Vagina (tissue), 2 donors: ENCODE data around the gene KCNT2. TPM values are rescaled to one million over a fixed set of nuclear protein-coding genes. Genes with fewer than 3 reads are reported as not detected.

Source experiments
- DNase-seq, 2 donors: peaks; one replicate each; pipeline ENCODE4 v3.0.0-alpha.2; 2017; ENCODE audit errors: extremely low spot score in 2 of 2
- H3K27ac ChIP-seq: fragments of 200-600 bp; sonication (generic); one replicate; pipeline ENCODE4 v1.5.1; 2019
- H3K27me3 ChIP-seq: fragments of 200-600 bp; sonication (generic); one replicate; pipeline ENCODE4 v1.5.1; 2019
- H3K36me3 ChIP-seq, 2 donors: fragments of 200-600 bp; sonication (generic); one replicate each; pipeline ENCODE4 v1.5.1; 2017 to 2019
- H3K4me1 ChIP-seq: fragments of 200-600 bp; sonication (generic); one replicate; pipeline ENCODE4 v1.5.1; 2019
- H3K4me3 ChIP-seq, 2 donors: fragments of 200-600 bp; sonication (generic); 1 replicate in 1 of 2; 2 replicates in 1 of 2; pipeline ENCODE4 v1.5.1; 2016 to 2019
- H3K9me3 ChIP-seq: fragments of 200-600 bp; sonication (generic); one replicate; pipeline ENCODE4 v1.5.1; 2019
- CTCF ChIP-seq, 3 experiments: fragments of 450-650 bp in 2 of 3; fragments of 200-600 bp in 1 of 3; sonication (generic) in 1 of 3; IDR thresholded peaks; one replicate each; pipeline ENCODE4 v1.5.1; 2017 to 2019; ENCODE audit warnings: antibody characterized with exemption in 3 of 3, mild to moderate bottlenecking in 2 of 3, moderate library complexity in 2 of 3
- POLR2A ChIP-seq, 2 donors: fragments of 450-650 bp; IDR thresholded peaks; one replicate each; pipeline ENCODE4 v1.6.1; 2017; ENCODE audit warnings: antibody characterized with exemption in 2 of 2, mild to moderate bottlenecking in 2 of 2, moderate library complexity in 2 of 2
- POLR2AphosphoS5 ChIP-seq, 2 donors: sonication (generic); formaldehyde crosslinking; IDR thresholded peaks; one replicate each; pipeline ENCODE4 v1.9.0; 2017; ENCODE audit warnings: antibody characterized with exemption in 2 of 2, mild to moderate bottlenecking in 2 of 2, low read depth in 1 of 2; ENCODE audit not compliant: insufficient read depth in 1 of 2
- intact Hi-C: fragments of 100-400 bp; cut with DNase I; formaldehyde crosslinking; loops from one replicate; pipeline ENCODE4 v1.15.1; 2023
- total RNA-seq: library from RNA; depleted of rRNA; stranded (reverse); fragments of >200 nt; gene quantifications from one replicate; pipeline ENCODE4 v1.2.3, GENCODE V29; 2016

KCNT2 gene
- total RNA-seq, 1 donor from 2014 or later, result 1.2 TPM

GRCh38 chr1:196502437-196502836 is 105.8 kb downstream of the KCNT2 start:
- TF ChIP-seq POLR2A (IDR thresholded peaks at IDR 0.05) (no peak), CTCF (IDR thresholded peaks at IDR 0.05) (no peak), POLR2AphosphoS5 (IDR thresholded peaks at IDR 0.05; ENCODE audit: insufficient read depth in 1 of 2, low read depth in 1 of 2) (no peak)
- H3K4me1 ChIP-seq, result no peaks in the 10 kb centered on the region
- intact Hi-C loops, result no loop called here
- no peaks in the 10 kb centered on the region for H3K36me3 ChIP-seq
- no peak overlapping the region for H3K4me3 ChIP-seq
- no peak for DNase-seq
- H3K27ac ChIP-seq, result no peak overlapping the region
- H3K9me3 ChIP-seq, result no peaks in the 10 kb centered on the region
- H3K27me3 ChIP-seq, result no peaks in the 10 kb centered on the region

GRCh38 chr1:196501760-196502428 is 106.3 kb downstream of the KCNT2 start:
- Histone ChIP-seq H3K9me3 (no peaks in the 10 kb centered on the region), H3K36me3 (no peaks in the 10 kb centered on the region), H3K4me1 (no peaks in the 10 kb centered on the region), H3K4me3 (no peak overlapping the region), H3K27ac (no peak overlapping the region), H3K27me3 (no peaks in the 10 kb centered on the region)
- DNase-seq, result no peak
- intact Hi-C loops, result no loop called here
- no peak for TF ChIP-seq CTCF (IDR thresholded peaks at IDR 0.05)
- TF ChIP-seq POLR2A (IDR thresholded peaks at IDR 0.05), result no peak
- TF ChIP-seq POLR2AphosphoS5 (IDR thresholded peaks at IDR 0.05; ENCODE audit: insufficient read depth in 1 of 2, low read depth in 1 of 2), result no peak

- no peaks in the 10 kb centered on the region for H3K36me3 ChIP-seq
- intact Hi-C loops, result no loop called here
- DNase-seq, result no peak
- no peaks in the 10 kb centered on the region for H3K9me3 ChIP-seq
- no peak overlapping the region for H3K27ac ChIP-seq
- no peaks in the 10 kb centered on the region for H3K4me1 ChIP-seq
- TF ChIP-seq POLR2AphosphoS5 (IDR thresholded peaks at IDR 0.05; ENCODE audit: insufficient read depth in 1 of 2, low read depth in 1 of 2) (no peak), CTCF (IDR thresholded peaks at IDR 0.05) (no peak), POLR2A (IDR thresholded peaks at IDR 0.05) (no peak)
- H3K27me3 ChIP-seq, result no peaks in the 10 kb centered on the region
- H3K4me3 ChIP-seq, result no peak overlapping the region
These were observed 110.4 kb downstream of the KCNT2 start for GRCh38 chr1:196497817-196498216.

DNA sequence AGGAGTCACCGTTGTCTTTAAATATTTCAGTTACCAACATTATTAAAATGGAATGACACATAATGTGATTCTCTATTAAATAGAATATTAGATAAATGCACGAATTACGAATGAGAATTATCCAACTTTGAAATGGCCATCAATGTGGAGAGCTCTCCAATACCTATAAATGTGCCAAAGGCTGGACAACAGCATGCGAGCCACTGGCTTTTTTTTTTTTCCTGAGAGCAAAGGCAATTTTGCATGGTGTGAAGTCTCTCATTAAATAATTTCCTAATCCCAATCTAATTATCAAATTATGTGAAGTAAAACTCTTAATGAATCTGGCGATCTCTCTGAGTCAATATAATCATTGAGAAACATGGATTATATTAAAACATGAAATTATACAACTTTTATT is 113.5 kb downstream of the KCNT2 start:
- TF ChIP-seq CTCF (IDR thresholded peaks at IDR 0.05), result no peak
- no peak for TF ChIP-seq POLR2A (IDR thresholded peaks at IDR 0.05)
- intact Hi-C loops, result no loop called here

DNA sequence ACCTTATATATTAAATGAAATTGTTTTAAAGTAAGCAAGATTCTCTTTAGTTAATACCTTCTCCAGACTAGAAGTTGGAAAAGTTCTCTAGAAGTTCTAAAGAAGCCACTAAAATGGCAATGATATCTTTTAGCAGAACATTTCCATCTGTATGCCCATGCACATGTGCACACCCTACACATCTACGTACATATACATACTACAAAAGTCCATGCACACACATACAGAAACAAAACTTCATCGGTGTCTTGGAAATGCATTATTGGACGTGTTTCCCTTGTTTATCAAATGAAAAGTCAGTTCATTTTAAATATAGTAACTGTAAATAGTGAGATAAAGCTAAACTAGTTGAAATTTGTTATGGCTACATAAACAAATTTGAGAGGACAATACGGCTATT is 114.4 kb downstream of the KCNT2 start:
- Histone ChIP-seq H3K36me3 (no peaks in the 10 kb centered on the region), H3K9me3 (no peaks in the 10 kb centered on the region), H3K4me3 (no peak overlapping the region), H3K27ac (no peak overlapping the region), H3K27me3 (no peaks in the 10 kb centered on the region), H3K4me1 (no peaks in the 10 kb centered on the region)
- intact Hi-C loops, result no loop called here
- no peak for DNase-seq
- TF ChIP-seq POLR2AphosphoS5 (IDR thresholded peaks at IDR 0.05; ENCODE audit: insufficient read depth in 1 of 2, low read depth in 1 of 2) (no peak), POLR2A (IDR thresholded peaks at IDR 0.05) (no peak), CTCF (IDR thresholded peaks at IDR 0.05) (no peak)

More for the DNA sequence above, 113.5 kb downstream of the KCNT2 start:
- DNase-seq, result no peak
- Histone ChIP-seq H3K4me3 (no peak overlapping the region), H3K9me3 (no peaks in the 10 kb centered on the region), H3K27ac (no peak overlapping the region), H3K36me3 (no peaks in the 10 kb centered on the region), H3K27me3 (no peaks in the 10 kb centered on the region), H3K4me1 (no peaks in the 10 kb centered on the region)
